ENCODE measurements around the gene LPP.

- no peak for TF ChIP-seq POLR2AphosphoS5 (IDR thresholded peaks at IDR 0.05; ENCODE audit: borderline replicate concordance, low read depth, low read length)
- no peak for TF ChIP-seq EZH2 (IDR thresholded peaks at IDR 0.05)
- TF ChIP-seq FOXP2 (optimal IDR thresholded peaks at IDR 0.05; ENCODE audit: control extremely low read depth, extremely low read length, insufficient read depth): no peak
Measured at GRCh38 chr3:188256758-188257157, 102.8 kb downstream of the LPP start.

Data from SK-N-MC (cell line).